T-helper 1 cell treated with Interleukin-12 subunit alpha and Interleukin-12 subunit beta and Interleukin-4 antibody, amounts not matched to agents 30 ng/mL and 1 ng/mL, for 36 hours (primary cell): ENCODE measurements around the gene PDCD1. TPM values are rescaled to one million over a fixed set of nuclear protein-coding genes. Genes with fewer than 3 reads are reported as not detected.
"Not testable (repeated sequence)": the region's sequence is repeated elsewhere in the genome, so short reads cannot be mapped to it uniquely, and the experiment has no call there.

Source experiments
- intact Hi-C: fragments of 100-400 bp; cut with micrococcal nuclease; formaldehyde crosslinking; loops from one replicate; pipeline ENCODE4 v1.15.1; 2024
- total RNA-seq: library from RNA; stranded (reverse); gene quantifications from 2 replicates; pipeline ENCODE4 v1.2.3, GENCODE V29; 2022

Gene PDCD1
- total RNA-seq, 1 donor from 2014 or later = 7.8 TPM

DNA sequence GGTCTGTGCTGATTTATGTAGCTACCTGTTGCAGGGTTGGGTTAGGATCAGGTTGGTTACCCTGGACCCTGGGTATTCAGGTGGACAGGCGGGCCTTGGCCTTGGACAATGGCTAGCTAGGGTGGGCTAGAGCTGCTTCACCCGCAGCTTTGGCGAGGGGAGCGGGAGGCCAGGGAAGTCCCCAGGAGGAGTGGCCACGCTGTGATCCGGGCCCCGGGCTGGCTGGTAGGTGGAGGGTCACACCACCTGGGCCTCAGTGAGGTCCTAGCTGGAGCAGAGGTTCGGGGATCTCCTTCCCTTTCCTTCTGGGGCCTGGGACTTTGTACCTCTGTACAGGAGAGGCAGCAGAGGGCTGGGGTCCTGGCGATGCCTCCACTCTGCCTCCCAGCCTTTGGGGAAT is 20.6 kb upstream of the PDCD1 start:
- intact Hi-C loops = no loop called here

- intact Hi-C loops = no loop called here
Measured at GRCh38 chr2:241877989-241878970, 19.6 kb upstream of the PDCD1 start.

DNA sequence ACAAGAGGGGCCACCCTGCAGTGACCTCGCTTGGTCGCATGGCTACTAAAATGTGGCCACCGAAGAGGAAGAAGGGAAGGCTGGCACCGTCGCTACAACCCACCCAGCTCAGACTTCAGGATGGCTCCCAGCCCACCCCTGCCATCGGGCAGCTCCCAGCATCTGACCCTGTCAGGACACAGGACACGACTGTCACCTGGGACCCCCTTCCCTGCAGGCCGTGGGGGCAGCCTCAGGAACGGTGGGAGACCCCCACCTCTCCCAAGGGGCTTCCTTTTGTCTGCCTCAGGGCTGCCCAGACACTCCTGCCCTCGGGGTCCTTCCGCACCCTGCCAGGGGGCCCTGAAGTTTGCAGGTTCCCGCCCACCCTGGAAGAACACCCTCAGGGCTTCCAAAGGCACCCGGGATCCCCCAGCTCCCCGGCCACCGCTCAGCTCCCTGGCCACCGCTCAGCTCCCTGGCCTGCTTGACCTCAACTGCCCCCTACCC is 18.5 kb upstream of the PDCD1 start:
- intact Hi-C loops = no loop called here

- intact Hi-C loops = no loop called here
Measured at GRCh38 chr2:241876528-241877196, 18.0 kb upstream of the PDCD1 start.

DNA sequence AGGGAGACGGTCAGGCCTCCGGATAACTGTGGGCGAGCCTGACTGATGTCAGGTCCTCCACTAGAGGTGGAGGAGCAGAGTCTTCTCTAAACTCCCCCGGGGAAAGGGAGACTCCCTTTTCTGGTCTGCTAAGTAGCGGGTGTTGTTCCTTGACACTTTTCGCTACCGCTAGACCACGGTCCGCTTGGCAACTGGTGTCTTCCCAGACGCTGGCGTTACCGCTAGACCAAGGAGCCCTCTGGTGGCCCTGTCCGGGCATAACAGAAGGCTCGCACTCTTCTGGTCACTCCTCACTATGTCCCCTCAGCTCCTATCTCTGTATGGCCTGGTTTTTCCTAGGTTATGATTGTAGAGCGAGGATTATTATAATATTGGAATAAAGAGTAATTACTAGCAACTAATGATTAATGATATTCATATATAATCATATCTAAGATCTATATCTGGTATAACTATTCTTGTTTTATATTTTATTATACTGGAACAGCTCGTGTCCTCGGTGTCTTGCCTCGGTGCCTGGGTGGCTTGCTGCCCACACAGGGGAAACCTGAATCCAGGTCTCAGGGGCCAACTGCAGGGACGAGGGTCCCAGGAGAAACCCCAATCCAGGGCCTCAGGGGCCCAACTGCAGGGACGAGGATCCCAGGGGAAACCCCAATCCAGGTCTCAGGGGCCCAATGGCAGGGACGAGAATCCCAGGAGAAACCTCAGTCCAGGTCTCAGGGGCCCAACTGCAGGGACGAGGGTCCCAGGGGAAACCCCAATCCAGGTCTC is 17.2 kb upstream of the PDCD1 start:
- intact Hi-C loops = not testable (repeated sequence)

DNA sequence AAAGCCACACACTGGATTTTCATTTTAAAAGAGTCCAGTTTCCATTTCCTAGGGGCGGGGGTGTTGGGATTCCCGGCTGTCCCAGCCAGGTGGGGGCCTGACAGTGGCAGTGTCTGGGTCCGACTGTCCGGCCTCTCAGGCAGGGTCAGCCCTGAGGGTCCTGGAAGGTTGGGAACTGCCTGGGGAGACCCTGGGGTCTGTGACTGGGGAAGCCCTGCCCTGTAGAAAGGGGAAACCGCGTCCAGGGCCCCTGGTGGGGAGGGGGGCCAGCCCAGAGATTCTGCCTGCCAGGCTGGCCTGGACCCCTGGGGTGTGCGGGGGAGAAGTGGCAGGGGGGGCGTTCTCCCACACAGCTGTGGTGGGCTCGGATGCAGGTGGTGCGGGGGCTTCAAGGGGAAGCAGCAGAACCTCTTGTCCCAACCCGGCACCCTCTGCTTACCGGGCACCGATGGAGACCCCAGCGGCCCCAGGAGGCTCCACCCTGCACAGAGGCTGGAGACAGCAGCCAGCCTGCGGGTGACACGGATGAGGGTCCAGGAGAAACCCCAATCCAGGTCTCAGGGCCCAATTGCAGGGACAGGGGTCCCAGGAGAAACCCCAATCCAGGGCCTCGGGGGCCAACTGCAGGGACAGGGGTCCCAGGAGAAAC is 15.7 kb upstream of the PDCD1 start:
- intact Hi-C loops = no loop called here

GRCh38 chr2:241873803-241874110 is 15.1 kb upstream of the PDCD1 start:
- intact Hi-C loops = no loop called here

DNA sequence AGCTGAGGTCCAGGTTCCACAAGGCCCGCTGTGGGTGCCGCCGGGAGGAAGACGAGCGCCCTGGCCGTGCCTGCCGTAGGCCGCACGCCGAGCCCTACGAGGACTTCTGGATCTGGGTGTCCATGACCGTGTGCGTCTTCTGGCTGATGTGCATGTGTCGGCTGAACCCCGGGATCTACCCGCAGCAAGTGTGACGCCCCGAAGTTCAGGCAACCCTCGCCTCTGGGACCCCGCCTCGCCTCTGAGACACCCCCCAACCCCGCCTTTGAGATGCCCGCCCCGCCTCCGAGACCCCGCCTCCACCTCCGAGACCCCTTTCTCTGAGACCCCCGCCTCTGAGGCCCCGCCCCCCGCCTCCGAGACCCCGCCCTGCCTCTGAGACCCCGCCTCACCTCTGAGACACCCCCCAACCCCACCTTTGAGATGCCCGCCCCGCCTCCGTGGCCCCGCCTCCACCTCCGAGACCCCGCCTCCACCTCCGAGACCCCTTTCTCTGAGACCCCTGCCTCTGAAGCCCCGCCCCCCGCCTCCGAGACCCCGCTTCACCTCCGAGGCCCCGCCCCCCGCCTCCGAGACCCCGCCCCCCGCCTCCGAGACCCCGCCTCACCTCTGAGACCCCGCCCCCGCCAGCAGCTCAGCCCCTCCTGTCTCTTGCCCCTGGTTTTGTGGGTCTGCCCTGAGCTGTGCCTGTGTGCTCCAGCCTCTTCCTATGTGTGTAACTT is 14.5 kb upstream of the PDCD1 start:
- intact Hi-C loops = no loop called here

GRCh38 chr2:241872313-241872642 is 13.6 kb upstream of the PDCD1 start:
- intact Hi-C loops = no loop called here

GRCh38 chr2:241871538-241872312 is 13.0 kb upstream of the PDCD1 start:
- intact Hi-C loops = no loop called here

DNA sequence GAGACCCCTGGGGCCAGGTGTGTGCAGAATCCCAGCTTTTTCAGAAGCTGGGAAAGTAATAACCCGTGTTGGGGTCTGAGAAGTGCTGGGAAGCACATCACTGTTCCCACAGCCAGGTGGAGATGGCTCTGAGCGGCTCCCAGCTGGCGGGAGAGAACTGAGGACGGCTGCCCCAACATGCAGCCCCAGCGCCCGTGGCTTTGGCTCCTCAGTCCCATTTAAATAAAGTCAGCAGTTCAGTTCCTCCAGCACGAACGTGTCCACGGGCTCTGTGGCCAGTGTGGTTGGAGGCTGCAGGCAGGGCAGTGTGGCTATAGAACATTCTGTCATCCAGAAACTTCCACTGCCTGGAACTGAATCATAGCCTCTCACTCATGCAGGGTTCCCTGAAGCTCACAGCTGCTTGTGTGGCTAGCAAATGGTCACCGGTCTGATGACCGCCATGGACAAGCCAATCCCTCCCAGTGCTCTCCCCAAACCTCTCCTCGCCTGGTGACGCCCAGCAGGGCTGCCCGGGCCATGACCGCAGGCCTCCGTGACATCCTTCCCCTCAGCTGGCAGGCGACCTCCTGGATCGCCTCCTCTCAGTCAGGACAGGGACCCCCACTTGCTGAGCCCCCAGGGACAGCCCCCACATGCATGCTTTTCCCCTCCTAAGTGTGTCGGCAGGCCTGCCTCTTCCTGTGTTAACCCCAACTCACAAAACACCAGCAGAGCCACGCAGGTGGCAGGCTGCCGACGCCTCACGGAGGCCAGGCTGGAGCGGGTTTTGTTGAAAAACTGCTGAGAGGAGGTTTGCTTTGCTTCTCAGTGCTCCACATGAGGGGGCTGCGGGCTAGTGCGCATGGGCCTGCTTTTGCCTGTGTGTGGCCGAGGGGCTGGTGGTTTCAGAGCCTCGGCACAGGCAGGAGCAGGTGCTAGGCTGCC is 12.2 kb upstream of the PDCD1 start:
- intact Hi-C loops = no loop called here

DNA sequence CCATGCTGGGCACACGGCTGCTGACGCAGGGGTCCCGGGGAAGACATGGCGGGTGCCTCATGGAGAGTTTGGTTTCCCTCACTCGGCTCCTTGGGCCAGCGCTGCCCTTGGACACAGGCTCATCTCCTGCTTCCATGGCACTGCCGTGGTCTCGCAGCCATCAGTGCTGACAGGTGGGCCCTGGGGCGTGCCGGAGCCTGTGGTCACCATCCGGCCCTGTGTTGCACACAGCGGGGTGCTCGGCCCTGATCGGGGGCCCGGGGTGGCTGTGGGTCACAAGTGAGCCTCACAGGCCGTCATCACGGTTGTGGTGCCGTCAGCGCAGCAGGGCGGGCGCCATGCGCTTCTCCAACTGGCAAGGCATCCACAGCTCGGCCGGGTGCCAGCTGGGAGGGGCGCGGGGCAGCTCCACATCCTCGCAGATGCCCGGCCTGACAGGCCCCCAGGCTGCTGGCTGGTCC is 11.4 kb upstream of the PDCD1 start:
- intact Hi-C loops = no loop called here

- intact Hi-C loops = loop anchor here (10.0 kb wide), 1 partner anchor 425 kb away; no protein-coding TSS in a partner anchor
Measured at GRCh38 chr2:241869087-241869961, 10.6 kb upstream of the PDCD1 start, which contains the start of gene RTP5. Gene RTP5, plus strand, starts transcription at chr2:241869729. Its CDS starts 28 bp downstream, at chr2:241869757.

DNA sequence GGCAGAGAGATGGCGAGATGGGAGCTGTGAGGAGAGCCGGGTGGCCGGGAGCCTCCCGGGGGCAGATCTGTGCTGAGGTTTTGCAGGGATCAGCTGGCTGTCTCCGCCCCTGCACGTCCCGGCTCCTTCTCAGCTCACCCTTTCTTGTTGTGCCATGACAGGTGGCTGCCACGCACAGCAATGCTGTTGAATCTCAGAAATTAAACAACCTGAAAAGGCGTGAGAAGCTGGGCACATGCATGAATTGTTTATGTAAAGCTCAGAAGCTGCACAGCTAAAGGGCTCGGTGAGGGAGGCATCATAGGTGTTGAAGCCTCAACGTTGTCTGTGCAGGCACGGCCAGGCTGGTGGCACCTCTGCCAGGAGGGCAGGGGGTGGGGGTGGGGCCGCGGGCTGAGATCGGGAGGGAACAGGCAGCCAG is 10.0 kb upstream of the PDCD1 start:
- intact Hi-C loops = loop anchor here (10.0 kb wide), 1 partner anchor 424 kb away; no protein-coding TSS in a partner anchor

DNA sequence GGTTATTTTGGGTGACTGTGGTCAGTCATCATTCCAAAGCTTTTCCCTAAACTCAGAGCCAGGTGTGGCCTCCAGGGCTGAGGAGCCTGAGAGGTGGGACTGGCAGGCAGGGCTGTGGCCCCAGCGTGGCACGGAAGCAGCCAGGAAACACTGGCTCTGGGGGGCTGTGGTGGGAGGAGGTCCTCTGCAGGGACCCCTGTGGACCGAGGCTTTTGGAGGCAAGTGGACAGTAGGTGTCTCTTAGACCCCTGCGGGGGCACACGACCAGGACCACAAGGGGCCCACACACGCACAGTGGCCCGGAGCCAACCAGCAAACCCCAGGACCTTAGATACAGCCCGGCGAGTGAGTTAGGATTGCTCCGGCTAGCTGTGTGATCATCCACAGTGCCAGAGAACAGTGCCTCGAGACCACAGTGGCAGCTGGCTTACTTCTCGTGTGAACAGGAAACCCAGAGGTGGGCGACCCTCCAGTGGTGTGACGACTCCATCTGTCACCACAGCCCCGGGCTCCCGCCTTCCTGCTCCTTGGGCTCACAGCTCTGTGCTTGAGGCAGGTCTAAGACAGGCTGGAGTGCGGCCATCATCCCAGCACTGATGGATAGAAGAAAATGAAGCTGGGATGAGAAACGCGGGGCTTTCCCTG is 9.2 kb upstream of the PDCD1 start:
- intact Hi-C loops = loop anchor here (10.0 kb wide), 1 partner anchor 423 kb away; no protein-coding TSS in a partner anchor

DNA sequence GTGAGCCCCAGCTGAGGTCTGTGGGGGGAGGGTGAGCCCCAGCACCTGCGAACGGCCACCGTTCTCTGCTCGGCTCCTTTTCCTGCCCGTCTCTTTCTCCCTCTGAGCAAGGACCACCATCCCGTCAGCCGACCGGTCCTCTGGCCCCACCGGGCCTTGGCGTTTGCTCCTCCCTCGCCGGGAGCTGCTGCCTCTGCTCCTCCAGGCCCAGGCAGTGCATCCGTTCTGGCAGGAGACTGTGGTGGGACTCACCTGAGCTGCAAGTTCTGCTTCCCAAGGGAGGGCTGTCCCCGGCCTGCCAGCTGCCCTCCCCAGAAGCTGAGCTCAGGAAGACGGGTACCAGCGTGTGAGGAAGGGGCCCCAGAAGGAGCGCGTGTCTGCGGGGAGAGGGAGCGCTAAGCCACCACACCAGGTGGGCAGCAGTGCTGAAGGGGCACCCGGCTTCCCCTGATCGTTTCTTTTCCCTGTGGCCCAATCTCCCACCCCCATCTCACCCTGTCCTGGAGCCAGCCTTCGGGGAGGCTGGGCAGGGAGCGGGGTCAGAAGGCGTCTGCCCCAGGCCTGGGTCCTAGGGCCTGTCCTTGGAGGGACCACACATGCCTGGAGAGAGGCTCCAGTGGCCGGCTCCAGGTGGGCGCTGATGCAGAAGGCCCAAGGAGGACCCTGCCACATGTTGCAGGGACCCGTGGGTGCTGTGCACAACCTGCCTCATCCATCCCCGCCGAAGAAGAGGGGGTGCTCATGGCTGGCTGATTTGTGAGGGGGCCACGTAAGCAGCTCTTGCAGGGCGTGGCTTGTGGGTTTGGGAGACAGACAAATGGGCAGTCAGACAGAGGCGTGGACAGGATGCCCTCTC is 8.3 kb upstream of the PDCD1 start:
- intact Hi-C loops = loop anchor here (10.0 kb wide), 1 partner anchor 422 kb away; no protein-coding TSS in a partner anchor
